Cardiac ventricle fibroblast (primary cell): ENCODE measurements around the gene FAM227B. TPM values are rescaled to one million over a fixed set of nuclear protein-coding genes. Genes with fewer than 3 reads are reported as not detected.

Experiments
- total RNA-seq: library from RNA; depleted of rRNA; stranded (reverse); fragments of >200 nt; gene quantifications from 2 replicates; pipeline ENCODE4 v1.2.3, GENCODE V29; 2015

The FAM227B gene, protein sequence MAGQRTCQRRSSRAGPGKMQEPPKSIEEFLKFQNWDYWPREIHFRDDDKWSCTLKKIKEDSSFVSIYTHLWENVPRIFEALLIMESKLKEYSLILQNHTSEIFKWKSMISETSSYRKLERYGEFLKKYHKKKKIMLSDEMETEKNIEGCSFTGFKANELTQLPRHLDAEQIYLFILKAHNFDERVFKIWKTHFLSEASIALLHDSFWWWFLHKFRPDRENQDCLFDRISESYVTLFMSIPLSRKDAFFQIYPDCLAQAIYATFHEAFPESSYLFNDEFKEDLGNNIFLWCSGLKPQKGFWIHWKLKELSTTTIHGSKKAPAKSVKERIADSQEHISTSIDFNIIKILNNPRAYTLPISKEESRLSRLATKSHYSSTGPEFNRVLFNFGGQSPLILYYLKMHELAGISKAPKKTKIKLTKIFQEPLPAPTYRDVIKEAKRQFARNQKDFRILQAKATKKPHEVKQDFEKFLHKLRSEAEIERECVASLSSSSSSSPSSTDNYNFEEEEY
- total RNA-seq: 3.3 TPM in 1 of 2 replicates, not detected in the other

DNA sequence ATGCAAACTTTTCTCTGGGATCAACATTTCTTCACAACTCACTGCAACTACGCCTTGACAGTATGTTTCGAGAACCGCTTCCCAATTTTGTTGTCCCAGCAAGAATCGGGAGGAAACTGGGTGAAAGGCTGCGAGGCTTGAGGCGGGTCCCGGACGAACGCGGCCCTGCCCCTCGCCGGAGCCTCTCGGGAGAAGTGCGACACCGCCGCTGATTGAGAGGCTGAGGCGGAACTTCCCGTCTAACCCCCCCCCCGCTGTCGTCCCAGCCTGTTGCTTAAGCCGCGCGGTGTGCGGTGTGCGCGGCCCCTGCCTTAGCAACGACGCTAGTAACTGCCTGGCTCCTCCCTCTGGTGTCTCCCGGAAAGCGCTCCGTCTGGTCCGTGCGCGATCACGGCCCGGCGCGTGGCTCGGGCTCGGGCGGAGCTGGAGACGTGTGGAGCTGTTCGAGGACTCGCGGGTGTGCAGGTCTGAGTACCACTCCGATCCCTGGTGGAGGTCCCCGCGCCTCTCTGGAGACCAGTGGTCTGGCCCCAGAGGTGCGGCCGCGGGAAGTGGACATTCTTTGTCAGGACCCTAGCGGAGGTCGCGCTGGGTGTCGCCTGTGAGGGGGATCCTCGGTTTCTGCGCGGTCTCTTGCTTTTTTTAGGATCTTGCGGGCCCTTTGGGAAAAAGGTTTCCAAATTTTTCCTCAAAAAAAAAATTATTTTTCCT, at the start of gene FAM227B, which contains the start of gene DTWD1:
Gene FAM227B (minus strand): TSS at position 161 of the 711 bp plus-strand sequence. CDS start 5,647 bp downstream, outside the sequence.
Gene DTWD1 (plus strand): TSS at position 391 of the 711 bp plus-strand sequence. CDS start 4,120 bp downstream, outside the sequence.

DNA sequence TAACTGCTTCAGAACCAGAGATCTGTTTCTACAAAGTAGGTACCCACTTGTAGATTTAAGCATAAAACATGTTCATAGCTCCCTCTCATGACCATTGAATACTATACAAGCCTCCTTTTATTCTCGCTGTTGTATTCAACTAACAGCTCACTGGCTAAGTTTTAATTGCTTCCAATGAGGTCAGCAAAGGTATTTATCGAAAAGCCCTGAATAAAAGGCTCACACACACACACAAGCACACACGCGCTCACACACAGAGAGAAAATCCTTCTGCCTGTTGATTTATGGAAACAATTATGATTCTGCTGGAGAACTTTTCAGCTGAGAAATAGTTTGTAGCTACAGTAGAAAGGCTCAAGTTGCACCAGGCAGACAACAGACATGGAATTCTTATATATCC, 197.6 kb downstream of the FAM227B start, which contains the start of gene FGF7:
Gene FGF7 (plus strand): TSS at position 222 of the 400 bp plus-strand sequence. CDS start 1,056 bp downstream, outside the sequence.

Other genes starting within 250 kb of the FAM227B start
- 129 and 165 TPM in 2 replicates for gene FGF7, start 197.6 kb downstream of the FAM227B start, total RNA-seq
- 31.4 and 37.8 TPM in 2 replicates for gene DTWD1, start 230 bp upstream of the FAM227B start, total RNA-seq